GM19035 (cell line): ENCODE data around the gene ROBO2.

ENCODE experiments used
- ATAC-seq: cut with Tn5 transposase; IDR thresholded peaks from one replicate; pipeline ENCODE4 v1.9.1; 2021; ENCODE audit not compliant: unreplicated experiment

Gene ROBO2

GRCh38 chr3:77626157-77626556, 586.3 kb downstream of the ROBO2 start:
- no peak for ATAC-seq

GRCh38 chr3:77648214-77648613, 608.3 kb downstream of the ROBO2 start:
- ATAC-seq: no peak

GRCh38 chr3:77648664-77649063, 608.8 kb downstream of the ROBO2 start:
- no peak for ATAC-seq

- no peak for ATAC-seq
These were observed 612.7 kb downstream of the ROBO2 start for GRCh38 chr3:77652624-77653023.

GRCh38 chr3:77655396-77655795, 615.5 kb downstream of the ROBO2 start:
- no peak for ATAC-seq

GRCh38 chr3:77660718-77661117, 620.8 kb downstream of the ROBO2 start:
- no peak for ATAC-seq

- ATAC-seq: no peak
These were observed 628.0 kb downstream of the ROBO2 start for GRCh38 chr3:77667901-77668300.

- no peak for ATAC-seq
These were observed 628.5 kb downstream of the ROBO2 start for GRCh38 chr3:77668376-77668775.

- ATAC-seq: no peak
These were observed 632.1 kb downstream of the ROBO2 start for GRCh38 chr3:77672016-77672415.

GRCh38 chr3:77682162-77682561, 642.3 kb downstream of the ROBO2 start:
- no peak for ATAC-seq

GRCh38 chr3:77684115-77684514, 644.2 kb downstream of the ROBO2 start:
- ATAC-seq: no peak

GRCh38 chr3:77685713-77686112, 645.8 kb downstream of the ROBO2 start:
- no peak for ATAC-seq

- no peak for ATAC-seq
These were observed 646.7 kb downstream of the ROBO2 start for GRCh38 chr3:77686560-77686959.

- no peak for ATAC-seq
These were observed 647.6 kb downstream of the ROBO2 start for GRCh38 chr3:77687545-77687944.

GRCh38 chr3:77690284-77690845, 650.5 kb downstream of the ROBO2 start:
- ATAC-seq: no peak

GRCh38 chr3:77693147-77693546, 653.2 kb downstream of the ROBO2 start:
- ATAC-seq: no peak

GRCh38 chr3:77699125-77699691, 659.3 kb downstream of the ROBO2 start:
- no peak for ATAC-seq
